Omental fat pad (tissue), 4 donors: ENCODE measurements around the gene GAGE12E. TPM values are rescaled to one million over a fixed set of nuclear protein-coding genes. Genes with fewer than 3 reads are reported as not detected.
"Not testable (repeated sequence)": the region's sequence is repeated elsewhere in the genome, so short reads cannot be mapped to it uniquely, and the experiment has no call there.

Experiments
- ATAC-seq: fragments of 150-250 bp; one replicate; pipeline ENCODE4 v1.9.1; 2016; ENCODE audit warnings: mild to moderate bottlenecking, moderate library complexity; ENCODE audit not compliant: low FRiP score
- DNase-seq: peaks from one replicate; pipeline ENCODE4 v3.0.0-alpha.2; 2019; ENCODE audit warnings: low spot score
- small RNA-seq: library from RNA; depleted of rRNA; stranded (forward); fragments of <200 nt; gene quantifications from one replicate; pipeline ENCODE3, GENCODE V24; 2016
- total RNA-seq, 4 donors: library from RNA; depleted of rRNA; stranded (reverse); fragments of >200 nt; gene quantifications; one replicate each; pipeline ENCODE4 v1.1.0, GENCODE V29; 2016

The GAGE12E gene, protein sequence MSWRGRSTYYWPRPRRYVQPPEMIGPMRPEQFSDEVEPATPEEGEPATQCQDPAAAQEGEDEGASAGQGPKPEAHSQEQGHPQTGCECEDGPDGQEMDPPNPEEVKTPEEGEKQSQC
- total RNA-seq, result not detected

DNA sequence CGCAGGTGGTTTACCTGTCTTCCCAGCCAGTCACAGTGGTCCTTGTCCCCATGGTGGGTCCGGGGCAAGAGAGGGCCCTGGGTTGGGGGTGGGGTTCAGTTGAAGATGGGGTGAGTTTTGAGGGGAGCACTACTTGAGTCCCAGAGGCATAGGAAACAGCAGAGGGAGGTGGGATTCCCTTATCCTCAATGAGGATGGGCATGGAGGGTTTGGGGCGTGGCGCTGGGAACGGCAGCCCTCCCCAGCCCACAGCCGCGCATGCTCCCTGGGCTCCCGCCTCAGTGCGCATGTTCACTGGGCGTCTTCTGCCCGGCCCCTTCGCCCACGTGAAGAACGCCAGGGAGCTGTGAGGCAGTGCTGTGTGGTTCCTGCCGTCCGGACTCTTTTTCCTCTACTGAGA lies at the start of gene GAGE12E:
Gene GAGE12E, plus strand, starts transcription at position 301 of the 400 bp plus-strand sequence. CDS start 1,155 bp downstream, outside the sequence.
- DNase-seq, ATAC-seq: not testable (repeated sequence)

DNA sequence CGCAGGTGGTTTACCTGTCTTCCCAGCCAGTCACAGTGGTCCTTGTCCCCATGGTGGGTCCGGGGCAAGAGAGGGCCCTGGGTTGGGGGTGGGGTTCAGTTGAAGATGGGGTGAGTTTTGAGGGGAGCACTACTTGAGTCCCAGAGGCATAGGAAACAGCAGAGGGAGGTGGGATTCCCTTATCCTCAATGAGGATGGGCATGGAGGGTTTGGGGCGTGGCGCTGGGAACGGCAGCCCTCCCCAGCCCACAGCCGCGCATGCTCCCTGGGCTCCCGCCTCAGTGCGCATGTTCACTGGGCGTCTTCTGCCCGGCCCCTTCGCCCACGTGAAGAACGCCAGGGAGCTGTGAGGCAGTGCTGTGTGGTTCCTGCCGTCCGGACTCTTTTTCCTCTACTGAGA lies 19.2 kb upstream of the GAGE12E start, which contains the start of gene GAGE12C:
Gene GAGE12C, plus strand, starts transcription at position 301 of the 400 bp plus-strand sequence. CDS start 1,155 bp downstream, outside the sequence.
- not testable (repeated sequence) for DNase-seq, ATAC-seq

DNA sequence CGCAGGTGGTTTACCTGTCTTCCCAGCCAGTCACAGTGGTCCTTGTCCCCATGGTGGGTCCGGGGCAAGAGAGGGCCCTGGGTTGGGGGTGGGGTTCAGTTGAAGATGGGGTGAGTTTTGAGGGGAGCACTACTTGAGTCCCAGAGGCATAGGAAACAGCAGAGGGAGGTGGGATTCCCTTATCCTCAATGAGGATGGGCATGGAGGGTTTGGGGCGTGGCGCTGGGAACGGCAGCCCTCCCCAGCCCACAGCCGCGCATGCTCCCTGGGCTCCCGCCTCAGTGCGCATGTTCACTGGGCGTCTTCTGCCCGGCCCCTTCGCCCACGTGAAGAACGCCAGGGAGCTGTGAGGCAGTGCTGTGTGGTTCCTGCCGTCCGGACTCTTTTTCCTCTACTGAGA lies 9.7 kb upstream of the GAGE12E start, which contains the start of gene GAGE12D:
Gene GAGE12D, plus strand, starts transcription at position 301 of the 400 bp plus-strand sequence. CDS start 1,155 bp downstream, outside the sequence.
- not testable (repeated sequence) for ATAC-seq, DNase-seq

DNA sequence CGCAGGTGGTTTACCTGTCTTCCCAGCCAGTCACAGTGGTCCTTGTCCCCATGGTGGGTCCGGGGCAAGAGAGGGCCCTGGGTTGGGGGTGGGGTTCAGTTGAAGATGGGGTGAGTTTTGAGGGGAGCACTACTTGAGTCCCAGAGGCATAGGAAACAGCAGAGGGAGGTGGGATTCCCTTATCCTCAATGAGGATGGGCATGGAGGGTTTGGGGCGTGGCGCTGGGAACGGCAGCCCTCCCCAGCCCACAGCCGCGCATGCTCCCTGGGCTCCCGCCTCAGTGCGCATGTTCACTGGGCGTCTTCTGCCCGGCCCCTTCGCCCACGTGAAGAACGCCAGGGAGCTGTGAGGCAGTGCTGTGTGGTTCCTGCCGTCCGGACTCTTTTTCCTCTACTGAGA lies 9.5 kb downstream of the GAGE12E start, which contains the start of gene GAGE12F:
Gene GAGE12F, plus strand, starts transcription at position 301 of the 400 bp plus-strand sequence. CDS start 1,155 bp downstream, outside the sequence.
- not testable (repeated sequence) for DNase-seq, ATAC-seq

DNA sequence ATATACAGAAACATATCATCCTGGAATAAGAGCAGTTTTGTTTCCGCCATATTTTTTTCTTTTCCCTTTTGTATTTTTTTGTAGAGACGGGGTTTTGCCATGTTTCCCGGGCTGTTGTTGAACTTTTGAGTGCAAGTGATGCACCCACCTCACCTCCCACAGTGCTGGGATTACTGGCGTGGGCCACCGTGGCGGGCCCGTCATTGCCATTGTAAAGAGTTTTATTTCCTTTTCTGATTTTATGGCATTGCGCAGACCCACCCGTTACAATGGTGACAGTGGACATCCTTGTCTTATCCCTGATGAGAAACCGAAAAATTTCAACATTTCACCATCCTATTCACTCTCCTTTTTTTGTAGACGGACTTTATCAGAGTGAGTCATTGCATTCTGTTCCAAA lies 17.6 kb downstream of the GAGE12E start:
- peak; percentile 22 for DNase-seq
- not testable (repeated sequence) for ATAC-seq

DNA sequence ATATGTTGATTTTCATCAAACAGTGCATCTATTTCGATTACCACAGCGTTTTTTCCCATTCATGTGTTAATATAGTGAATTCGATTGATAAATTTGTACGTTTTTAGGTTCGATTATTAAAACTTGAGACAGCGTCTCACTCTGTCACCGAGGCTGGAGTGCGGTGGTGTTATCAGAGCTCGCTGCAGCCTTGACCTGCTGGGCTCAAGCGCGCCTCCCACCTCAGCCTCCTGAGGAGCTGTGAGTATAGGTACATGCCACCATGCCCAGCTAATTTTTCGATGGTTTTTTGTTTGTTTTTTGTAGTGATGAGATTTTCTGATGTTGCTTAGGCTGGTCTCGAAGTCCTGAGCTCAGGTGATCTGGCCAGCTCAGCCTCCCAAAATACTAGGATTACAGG lies 18.1 kb downstream of the GAGE12E start:
- not testable (repeated sequence) for DNase-seq, ATAC-seq

DNA sequence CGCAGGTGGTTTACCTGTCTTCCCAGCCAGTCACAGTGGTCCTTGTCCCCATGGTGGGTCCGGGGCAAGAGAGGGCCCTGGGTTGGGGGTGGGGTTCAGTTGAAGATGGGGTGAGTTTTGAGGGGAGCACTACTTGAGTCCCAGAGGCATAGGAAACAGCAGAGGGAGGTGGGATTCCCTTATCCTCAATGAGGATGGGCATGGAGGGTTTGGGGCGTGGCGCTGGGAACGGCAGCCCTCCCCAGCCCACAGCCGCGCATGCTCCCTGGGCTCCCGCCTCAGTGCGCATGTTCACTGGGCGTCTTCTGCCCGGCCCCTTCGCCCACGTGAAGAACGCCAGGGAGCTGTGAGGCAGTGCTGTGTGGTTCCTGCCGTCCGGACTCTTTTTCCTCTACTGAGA lies 19.0 kb downstream of the GAGE12E start, which contains the start of gene GAGE12G:
Gene GAGE12G, plus strand, starts transcription at position 301 of the 400 bp plus-strand sequence. CDS start 1,155 bp downstream, outside the sequence.
- ATAC-seq, result not testable (repeated sequence)

DNA sequence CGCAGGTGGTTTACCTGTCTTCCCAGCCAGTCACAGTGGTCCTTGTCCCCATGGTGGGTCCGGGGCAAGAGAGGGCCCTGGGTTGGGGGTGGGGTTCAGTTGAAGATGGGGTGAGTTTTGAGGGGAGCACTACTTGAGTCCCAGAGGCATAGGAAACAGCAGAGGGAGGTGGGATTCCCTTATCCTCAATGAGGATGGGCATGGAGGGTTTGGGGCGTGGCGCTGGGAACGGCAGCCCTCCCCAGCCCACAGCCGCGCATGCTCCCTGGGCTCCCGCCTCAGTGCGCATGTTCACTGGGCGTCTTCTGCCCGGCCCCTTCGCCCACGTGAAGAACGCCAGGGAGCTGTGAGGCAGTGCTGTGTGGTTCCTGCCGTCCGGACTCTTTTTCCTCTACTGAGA lies 28.6 kb downstream of the GAGE12E start, which contains the start of gene GAGE12H:
Gene GAGE12H, plus strand, starts transcription at position 301 of the 400 bp plus-strand sequence. CDS start 1,155 bp downstream, outside the sequence.
- DNase-seq, ATAC-seq: not testable (repeated sequence)

More for the DNA sequence above, 19.0 kb downstream of the GAGE12E start, which contains the start of gene GAGE12G:
- DNase-seq, result not testable (repeated sequence)

DNA sequence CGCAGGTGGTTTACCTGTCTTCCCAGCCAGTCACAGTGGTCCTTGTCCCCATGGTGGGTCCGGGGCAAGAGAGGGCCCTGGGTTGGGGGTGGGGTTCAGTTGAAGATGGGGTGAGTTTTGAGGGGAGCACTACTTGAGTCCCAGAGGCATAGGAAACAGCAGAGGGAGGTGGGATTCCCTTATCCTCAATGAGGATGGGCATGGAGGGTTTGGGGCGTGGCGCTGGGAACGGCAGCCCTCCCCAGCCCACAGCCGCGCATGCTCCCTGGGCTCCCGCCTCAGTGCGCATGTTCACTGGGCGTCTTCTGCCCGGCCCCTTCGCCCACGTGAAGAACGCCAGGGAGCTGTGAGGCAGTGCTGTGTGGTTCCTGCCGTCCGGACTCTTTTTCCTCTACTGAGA lies 38.1 kb downstream of the GAGE12E start, which contains the start of gene GAGE2A:
Gene GAGE2A, plus strand, starts transcription at position 301 of the 400 bp plus-strand sequence. CDS start 1,155 bp downstream, outside the sequence.
- not testable (repeated sequence) for ATAC-seq, DNase-seq

DNA sequence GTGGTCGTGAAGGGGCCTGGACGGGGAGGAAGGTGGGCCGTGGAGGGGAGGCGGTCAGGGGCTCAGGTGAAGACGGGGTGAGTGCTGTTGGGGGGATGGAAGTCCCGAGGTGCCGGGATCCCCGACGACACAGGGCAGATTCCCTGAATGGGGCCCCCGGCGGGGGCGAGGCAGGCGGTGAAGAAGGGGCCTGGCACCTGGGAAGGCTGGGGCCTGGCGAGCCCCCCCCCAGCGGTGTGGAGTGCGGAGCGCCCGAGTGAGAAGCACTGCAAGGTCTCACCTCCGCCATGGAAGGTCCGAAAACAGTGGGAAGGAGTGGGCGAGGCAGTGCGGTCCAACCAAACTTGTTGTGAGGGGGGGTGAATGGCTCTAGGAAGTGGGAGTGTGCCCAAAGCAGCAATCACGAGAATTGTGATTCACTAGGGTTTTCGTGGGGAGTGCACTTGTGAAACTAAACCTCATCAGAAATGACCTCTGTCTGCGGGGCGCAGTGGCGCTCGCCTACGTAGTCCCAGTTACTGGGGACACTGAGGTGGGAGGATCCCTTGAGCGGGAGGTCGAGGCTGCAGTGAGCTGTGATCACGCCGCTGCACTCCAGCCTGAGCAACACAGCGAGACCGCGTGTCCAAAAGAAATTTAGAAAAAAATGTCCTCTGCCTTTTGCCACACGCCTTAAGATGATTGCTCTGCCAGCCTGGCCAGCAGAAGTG lies 38.8 kb downstream of the GAGE12E start:
- DNase-seq, result not testable (repeated sequence)

DNA sequence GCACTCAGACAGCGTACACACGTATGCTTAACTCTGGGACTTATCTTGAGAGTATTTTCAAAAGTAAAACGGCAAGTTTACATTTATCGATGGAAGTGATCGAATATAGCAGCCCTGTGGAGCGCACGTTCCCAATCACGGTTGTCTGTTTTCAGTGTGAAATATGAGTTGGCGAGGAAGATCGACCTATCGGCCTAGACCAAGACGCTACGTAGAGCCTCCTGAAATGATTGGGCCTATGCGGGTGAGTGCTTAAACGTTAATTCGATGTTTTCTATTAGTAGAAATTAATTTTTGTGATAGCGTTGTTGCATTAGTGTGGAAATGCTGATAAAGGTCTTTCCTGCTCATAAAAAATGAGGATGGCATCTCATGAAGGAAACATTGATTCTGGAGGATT lies 39.4 kb downstream of the GAGE12E start:
- not testable (repeated sequence) for DNase-seq, ATAC-seq

More for the DNA sequence above, 38.8 kb downstream of the GAGE12E start:
- not testable (repeated sequence) for ATAC-seq

DNA sequence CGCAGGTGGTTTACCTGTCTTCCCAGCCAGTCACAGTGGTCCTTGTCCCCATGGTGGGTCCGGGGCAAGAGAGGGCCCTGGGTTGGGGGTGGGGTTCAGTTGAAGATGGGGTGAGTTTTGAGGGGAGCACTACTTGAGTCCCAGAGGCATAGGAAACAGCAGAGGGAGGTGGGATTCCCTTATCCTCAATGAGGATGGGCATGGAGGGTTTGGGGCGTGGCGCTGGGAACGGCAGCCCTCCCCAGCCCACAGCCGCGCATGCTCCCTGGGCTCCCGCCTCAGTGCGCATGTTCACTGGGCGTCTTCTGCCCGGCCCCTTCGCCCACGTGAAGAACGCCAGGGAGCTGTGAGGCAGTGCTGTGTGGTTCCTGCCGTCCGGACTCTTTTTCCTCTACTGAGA lies 47.6 kb downstream of the GAGE12E start, which contains the start of gene GAGE1:
Gene GAGE1, plus strand, starts transcription at position 301 of the 400 bp plus-strand sequence. CDS start 1,155 bp downstream, outside the sequence.
- ATAC-seq, DNase-seq: not testable (repeated sequence)

Small RNA genes lying within 50 kb of the gene (small RNA-seq; reads per million reads assigned to genes)
- not detected for gene GAGE12B

Other genes with a start within 250 kb of the GAGE12E start
- not detected for gene GAGE10, start 247.6 kb upstream of the GAGE12E start, total RNA-seq
- not detected for gene GAGE12J, start 229.3 kb upstream of the GAGE12E start, total RNA-seq
- not detected for gene GAGE13, start 219.7 kb upstream of the GAGE12E start, total RNA-seq
- not detected for gene GAGE12C, start 19.1 kb upstream of the GAGE12E start, total RNA-seq
- gene GAGE12D, start 9.6 kb upstream of the GAGE12E start, total RNA-seq, result not detected
- gene GAGE12F, start 9.6 kb downstream of the GAGE12E start, total RNA-seq, result not detected
- gene GAGE12G, start 19.1 kb downstream of the GAGE12E start, total RNA-seq, result not detected
- gene GAGE12H, start 28.7 kb downstream of the GAGE12E start, total RNA-seq, result not detected
- not detected for gene GAGE2A, start 38.2 kb downstream of the GAGE12E start, total RNA-seq
- gene GAGE1, start 47.7 kb downstream of the GAGE12E start, total RNA-seq, result not detected
- not detected for gene PAGE1, start 144.7 kb downstream of the GAGE12E start, total RNA-seq